ENCODE data around the gene RNU1-4.
"Not testable (repeated sequence)": the region's sequence is repeated elsewhere in the genome, so short reads cannot be mapped to it uniquely, and the experiment has no call there.

- not testable (repeated sequence) for TF ChIP-seq CTCF, POLR2A (IDR thresholded peaks at IDR 0.05)
These were observed 41.3 kb downstream of the RNU1-4 start for GRCh38 chr1:16781625-16782024.
